Fibroblast of skin of back (primary cell): ENCODE results near the gene ZNF592.
A peak's percentile ranks its signal among the peaks of the same experiment; 100 is the strongest.

Experiments used
- DNase-seq: peaks from one replicate; pipeline ENCODE4 v3.0.0-alpha.2; 2013

Gene ZNF592

GRCh38 chr15:84782346-84782745, 34.0 kb downstream of the ZNF592 start:
- DNase-seq: no peak

- DNase-seq: no peak
These were observed 35.3 kb downstream of the ZNF592 start for GRCh38 chr15:84783493-84784251.

GRCh38 chr15:84784262-84784661, 35.9 kb downstream of the ZNF592 start:
- DNase-seq: no peak

GRCh38 chr15:84785053-84785452, 36.7 kb downstream of the ZNF592 start:
- no peak for DNase-seq

- DNase-seq: no peak
These were observed 40.1 kb downstream of the ZNF592 start for GRCh38 chr15:84788500-84788899.

GRCh38 chr15:84789762-84790161, 41.4 kb downstream of the ZNF592 start:
- no peak for DNase-seq

- no peak for DNase-seq
These were observed 42.3 kb downstream of the ZNF592 start for GRCh38 chr15:84790676-84791075.

GRCh38 chr15:84791763-84792162, 43.4 kb downstream of the ZNF592 start:
- DNase-seq: peak; percentile 16

GRCh38 chr15:84793431-84794161, 45.2 kb downstream of the ZNF592 start:
- DNase-seq: no peak

- DNase-seq: no peak
These were observed 45.8 kb downstream of the ZNF592 start for GRCh38 chr15:84794162-84794547.

GRCh38 chr15:84795186-84795585, 46.8 kb downstream of the ZNF592 start:
- peak; percentile 11 for DNase-seq

GRCh38 chr15:84797212-84797611, 48.8 kb downstream of the ZNF592 start:
- peak; percentile 82 for DNase-seq

GRCh38 chr15:84797801-84798200, 49.4 kb downstream of the ZNF592 start:
- no peak for DNase-seq

- DNase-seq: no peak
These were observed 50.1 kb downstream of the ZNF592 start for GRCh38 chr15:84798436-84798946.

GRCh38 chr15:84799511-84800187, 51.3 kb downstream of the ZNF592 start:
- DNase-seq: no peak

GRCh38 chr15:84800365-84800806, 52.0 kb downstream of the ZNF592 start:
- no peak for DNase-seq

GRCh38 chr15:84804005-84804900, 55.9 kb downstream of the ZNF592 start:
- DNase-seq: no peak

GRCh38 chr15:84805221-84805620, 56.8 kb downstream of the ZNF592 start:
- no peak for DNase-seq

GRCh38 chr15:84807228-84807627, 58.8 kb downstream of the ZNF592 start:
- no peak for DNase-seq

GRCh38 chr15:84810073-84810840, 61.9 kb downstream of the ZNF592 start:
- DNase-seq: no peak

- DNase-seq: no peak
These were observed 62.8 kb downstream of the ZNF592 start for GRCh38 chr15:84811151-84811550.
